HG03565 (cell line): ENCODE measurements around the gene MAP1S.
A peak's percentile ranks its signal among the peaks of the same experiment; 100 is the strongest.

Source experiments
- ATAC-seq: cut with Tn5 transposase; IDR thresholded peaks from one replicate; pipeline ENCODE4 v1.9.1; 2021; ENCODE audit warnings: mild to moderate bottlenecking, moderate library complexity; ENCODE audit not compliant: unreplicated experiment

Gene MAP1S, protein sequence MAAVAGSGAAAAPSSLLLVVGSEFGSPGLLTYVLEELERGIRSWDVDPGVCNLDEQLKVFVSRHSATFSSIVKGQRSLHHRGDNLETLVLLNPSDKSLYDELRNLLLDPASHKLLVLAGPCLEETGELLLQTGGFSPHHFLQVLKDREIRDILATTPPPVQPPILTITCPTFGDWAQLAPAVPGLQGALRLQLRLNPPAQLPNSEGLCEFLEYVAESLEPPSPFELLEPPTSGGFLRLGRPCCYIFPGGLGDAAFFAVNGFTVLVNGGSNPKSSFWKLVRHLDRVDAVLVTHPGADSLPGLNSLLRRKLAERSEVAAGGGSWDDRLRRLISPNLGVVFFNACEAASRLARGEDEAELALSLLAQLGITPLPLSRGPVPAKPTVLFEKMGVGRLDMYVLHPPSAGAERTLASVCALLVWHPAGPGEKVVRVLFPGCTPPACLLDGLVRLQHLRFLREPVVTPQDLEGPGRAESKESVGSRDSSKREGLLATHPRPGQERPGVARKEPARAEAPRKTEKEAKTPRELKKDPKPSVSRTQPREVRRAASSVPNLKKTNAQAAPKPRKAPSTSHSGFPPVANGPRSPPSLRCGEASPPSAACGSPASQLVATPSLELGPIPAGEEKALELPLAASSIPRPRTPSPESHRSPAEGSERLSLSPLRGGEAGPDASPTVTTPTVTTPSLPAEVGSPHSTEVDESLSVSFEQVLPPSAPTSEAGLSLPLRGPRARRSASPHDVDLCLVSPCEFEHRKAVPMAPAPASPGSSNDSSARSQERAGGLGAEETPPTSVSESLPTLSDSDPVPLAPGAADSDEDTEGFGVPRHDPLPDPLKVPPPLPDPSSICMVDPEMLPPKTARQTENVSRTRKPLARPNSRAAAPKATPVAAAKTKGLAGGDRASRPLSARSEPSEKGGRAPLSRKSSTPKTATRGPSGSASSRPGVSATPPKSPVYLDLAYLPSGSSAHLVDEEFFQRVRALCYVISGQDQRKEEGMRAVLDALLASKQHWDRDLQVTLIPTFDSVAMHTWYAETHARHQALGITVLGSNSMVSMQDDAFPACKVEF

DNA sequence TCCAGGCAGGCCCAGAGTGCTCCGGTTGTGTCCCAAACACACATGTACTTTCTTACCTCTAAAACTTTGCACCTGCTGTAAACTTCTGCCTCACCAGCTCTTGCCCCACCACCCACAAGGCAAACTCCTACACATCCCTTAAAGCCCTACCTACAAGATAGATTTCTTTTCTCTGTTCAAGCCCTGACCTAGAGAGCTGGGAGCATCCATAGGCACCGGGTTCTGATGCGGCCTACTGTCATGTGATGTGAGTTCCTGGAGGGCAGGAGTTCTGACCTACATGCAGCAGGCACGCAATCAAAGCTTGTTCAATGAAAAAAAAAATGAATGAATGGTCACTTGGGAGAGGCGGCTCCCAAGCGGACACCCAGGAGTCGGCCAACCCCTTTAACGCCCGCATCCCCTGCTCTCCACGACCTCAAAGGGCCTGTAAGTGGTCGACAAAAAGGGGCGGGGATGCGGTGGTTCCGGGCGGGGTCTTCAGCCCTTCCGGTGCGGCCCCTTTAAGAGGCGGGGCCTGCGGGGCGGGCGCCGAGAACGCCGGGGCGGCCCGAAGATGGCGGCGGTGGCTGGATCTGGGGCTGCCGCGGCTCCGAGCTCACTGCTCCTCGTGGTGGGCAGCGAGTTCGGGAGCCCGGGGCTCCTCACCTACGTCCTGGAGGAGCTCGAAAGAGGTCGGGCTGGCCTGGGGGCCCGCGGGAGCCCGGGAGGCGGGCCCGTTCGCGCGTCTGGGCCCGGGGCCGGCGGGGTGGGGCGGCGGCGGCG is at the start of gene MAP1S:
TSS of gene MAP1S (plus strand) at position 534 of the 765 bp plus-strand sequence. CDS start at position 557, 23 bp downstream.
- ATAC-seq = no peak

DNA sequence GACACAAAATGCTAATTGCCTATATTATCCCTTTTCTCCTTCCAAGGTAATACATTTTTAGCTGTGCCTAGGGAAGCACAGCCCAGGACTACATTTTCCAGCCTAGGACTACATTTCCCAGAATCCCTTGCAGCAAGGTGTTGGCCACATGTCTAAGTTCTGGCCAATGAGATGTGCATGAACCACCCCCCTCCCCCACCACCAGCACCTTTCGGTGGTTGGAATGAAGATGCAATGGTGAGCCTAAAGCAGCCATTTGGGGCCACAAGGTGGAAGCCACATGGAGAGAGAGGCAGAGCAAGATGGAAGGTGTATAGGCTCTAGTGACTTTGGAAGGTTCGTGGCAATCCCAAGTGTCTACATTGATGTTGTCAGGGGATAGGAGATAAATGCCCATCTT is 47.4 kb upstream of the MAP1S start:
- ATAC-seq = no peak

DNA sequence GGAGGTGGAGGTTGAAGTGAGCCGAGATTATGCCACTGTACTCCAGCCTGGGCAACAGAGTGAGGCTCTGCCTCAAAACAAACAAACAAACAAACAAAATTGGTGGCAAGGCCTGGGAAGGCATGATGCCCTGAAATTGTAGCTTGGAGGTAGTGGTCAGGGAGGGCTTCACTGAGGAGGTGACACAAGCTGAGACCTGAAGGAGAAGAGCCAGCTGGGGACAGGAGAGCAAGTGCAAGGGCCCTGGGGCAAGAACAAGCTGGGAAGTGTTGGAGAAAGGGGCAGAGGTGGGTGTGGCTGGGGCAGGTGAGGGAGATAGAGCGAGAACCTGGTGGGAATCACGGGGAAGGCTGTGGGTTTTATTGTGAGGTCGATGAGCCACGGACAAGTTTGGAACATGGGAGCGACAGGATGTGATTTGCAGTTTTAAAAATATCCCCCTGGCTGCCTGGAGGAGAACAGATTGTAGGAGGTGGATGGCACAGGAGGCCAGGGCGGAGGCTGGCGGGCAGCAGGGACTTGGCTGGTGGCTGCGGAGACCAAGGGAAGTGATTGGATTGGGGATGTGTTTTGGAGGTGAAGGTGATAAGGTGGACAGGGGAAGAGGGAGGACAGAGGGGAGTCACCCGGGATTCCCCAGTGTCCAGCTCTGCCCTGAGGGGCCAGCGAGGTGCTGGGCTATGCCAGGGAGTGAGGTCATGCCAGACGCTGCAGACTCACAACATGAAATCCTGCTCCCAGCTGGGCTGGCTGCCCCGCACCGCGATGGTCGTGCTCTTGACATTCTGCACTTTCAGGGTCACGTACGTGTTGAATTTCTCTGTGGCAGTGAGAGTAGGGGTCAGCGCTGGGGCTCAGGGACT is 45.1 kb upstream of the MAP1S start:
- no peak for ATAC-seq

DNA sequence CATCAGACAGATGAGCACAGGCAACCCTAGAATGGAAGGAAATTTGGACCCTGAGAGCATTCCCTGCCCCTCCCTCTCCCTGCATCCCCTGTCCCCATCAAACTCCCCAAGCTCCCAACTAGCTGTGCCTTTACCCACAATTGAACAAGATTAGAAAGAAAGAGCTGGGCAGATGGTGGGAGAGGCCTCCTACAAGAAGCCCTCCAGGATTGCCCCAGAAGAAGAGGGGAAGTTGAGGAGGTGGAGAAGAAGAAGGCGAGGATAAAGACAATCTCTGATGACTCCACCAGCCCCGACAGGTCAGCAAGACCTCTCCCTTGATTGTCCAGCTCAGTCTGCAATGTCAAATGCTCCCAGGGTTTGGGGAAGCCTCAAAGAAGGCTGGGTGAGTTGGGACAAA is 43.0 kb upstream of the MAP1S start:
- ATAC-seq = no peak

DNA sequence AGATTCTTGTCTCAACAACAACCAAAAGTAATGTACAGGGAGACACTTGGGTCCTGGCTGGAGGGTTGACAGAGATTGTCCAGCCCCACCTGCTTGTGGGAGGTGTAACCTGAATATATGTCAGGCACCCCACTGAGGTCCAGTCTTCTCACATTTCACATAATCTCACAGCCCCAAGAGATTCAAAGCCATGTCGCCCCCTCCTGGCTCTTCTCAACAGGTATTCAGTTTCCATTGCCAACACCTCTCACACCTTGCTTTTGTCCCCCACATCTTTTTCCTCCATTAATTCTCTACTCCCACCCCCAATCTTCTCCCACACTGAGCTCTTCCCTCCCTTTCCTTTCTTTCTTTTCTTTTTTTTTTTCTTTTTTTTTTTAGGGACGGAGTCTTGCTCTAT is 42.3 kb upstream of the MAP1S start:
- no peak for ATAC-seq

DNA sequence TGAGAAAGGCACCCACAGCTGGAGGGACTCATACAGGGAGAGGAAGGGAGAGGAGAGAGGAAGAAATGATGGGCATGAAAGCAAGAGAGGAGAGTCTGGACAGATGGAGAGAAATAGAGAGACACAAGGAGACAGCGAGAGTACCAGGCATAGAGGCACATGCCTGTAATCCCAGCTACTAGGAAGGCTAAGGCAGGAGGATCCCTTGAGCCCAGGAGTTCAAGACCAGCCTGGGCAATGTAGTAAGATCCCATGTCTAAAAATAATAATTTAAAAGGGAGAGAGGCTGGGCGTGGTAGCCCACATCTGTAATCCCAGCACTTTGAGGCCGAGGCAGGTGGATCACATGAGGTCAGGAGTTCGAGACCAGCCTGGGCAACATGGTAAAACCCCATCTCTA is 40.4 kb upstream of the MAP1S start:
- no peak for ATAC-seq

- ATAC-seq = no peak
Measured at GRCh38 chr19:17679526-17680229, 39.6 kb upstream of the MAP1S start.

DNA sequence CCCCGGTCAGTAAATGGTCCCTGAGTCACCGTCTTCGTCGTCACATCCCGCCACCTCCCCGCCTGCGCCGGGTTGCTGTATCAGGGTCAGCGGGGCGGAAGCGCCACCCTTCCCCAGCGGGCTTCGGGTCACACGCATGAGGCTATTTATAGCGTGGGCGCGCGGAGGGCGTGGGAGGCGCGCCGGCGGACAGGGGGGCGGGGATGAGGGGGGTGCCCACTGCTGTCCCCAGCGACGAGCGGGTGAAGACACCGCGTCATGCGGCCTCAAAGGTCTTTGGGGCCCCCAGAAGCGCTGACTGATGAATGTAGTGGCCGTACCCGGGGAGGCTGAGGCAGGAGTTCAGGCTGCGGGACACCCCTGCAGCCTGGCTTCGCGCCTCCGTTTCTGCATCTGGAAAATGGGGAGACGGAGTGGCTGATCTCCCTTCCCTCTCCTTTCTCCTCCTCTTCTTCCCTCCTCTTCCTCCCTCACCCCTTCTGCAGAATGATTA is 39.0 kb upstream of the MAP1S start:
- peak; percentile 63 for ATAC-seq

DNA sequence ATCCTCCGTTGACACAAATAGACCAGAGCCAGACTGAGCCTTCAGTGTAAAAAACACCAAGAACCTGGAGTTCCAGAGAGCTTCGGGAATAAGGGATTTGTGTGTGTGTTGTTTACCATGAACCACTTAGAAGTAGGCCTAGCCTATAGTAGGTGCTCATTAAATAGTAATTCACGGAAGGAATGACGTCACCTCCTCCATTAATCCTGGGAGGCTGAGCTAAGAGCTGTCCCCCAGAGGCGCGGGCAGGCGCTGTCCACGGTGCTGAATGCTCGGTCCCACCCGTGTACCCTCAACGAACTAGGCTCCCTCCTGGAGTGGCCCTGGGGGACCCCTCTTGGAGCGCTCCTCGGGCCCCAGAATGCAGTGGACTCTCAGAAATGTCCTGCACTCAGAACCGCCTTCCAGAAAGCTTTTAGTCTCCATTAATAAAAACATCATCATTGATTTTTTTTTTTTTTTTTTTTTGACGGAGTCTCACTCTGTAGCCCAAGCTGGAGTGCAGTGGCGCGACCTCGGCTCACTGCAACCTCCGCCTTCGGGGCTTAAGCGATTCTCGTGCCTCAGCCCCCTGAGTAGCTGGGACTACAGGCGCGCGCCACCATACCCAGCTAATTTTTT is 37.7 kb upstream of the MAP1S start:
- no peak for ATAC-seq

- no peak for ATAC-seq
Measured at GRCh38 chr19:17682273-17682672, 37.0 kb upstream of the MAP1S start.

DNA sequence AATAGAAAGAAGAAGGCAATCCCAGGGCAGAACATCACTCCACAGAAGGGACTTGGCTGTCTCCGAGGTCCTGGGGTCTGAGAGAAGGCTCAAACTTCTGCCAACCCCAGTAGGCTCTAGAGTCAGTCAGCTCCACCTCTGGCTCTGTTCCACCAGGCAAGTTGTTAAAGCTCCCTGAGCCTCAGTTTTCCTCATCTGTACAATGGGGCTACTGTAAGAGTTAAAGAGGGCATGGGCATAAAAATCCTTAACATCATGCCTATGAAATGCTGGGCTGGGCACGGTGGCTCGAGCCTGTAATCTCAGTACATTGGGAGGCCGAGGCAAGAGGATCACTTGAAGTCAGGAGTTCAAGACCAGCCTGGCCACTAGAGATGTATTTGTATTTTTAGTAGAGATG is 36.2 kb upstream of the MAP1S start:
- ATAC-seq = no peak

DNA sequence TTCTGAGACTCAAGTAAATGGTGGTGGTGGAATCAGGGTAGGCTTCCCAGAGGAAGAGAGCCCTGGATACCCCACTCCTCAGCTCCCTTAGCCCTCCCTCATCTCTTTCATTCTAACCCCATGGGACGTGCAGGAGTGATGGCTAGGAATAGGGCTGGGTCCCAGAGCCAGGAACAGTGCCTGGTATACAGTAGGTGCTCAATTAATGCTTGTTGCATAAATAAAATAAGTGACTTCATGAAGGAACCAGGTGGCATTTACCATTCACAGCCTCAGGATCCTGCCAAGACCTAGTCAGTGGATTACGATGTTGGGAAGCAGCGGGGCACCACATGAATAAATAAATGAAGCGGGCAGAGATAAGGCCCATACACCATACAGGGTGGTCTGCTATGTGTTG is 35.0 kb upstream of the MAP1S start:
- ATAC-seq = no peak

- no peak for ATAC-seq
Measured at GRCh38 chr19:17685451-17686022, 33.7 kb upstream of the MAP1S start.

GRCh38 chr19:17686023-17686521 is 33.2 kb upstream of the MAP1S start:
- no peak for ATAC-seq

- no peak for ATAC-seq
Measured at GRCh38 chr19:17686592-17687024, 32.7 kb upstream of the MAP1S start.

DNA sequence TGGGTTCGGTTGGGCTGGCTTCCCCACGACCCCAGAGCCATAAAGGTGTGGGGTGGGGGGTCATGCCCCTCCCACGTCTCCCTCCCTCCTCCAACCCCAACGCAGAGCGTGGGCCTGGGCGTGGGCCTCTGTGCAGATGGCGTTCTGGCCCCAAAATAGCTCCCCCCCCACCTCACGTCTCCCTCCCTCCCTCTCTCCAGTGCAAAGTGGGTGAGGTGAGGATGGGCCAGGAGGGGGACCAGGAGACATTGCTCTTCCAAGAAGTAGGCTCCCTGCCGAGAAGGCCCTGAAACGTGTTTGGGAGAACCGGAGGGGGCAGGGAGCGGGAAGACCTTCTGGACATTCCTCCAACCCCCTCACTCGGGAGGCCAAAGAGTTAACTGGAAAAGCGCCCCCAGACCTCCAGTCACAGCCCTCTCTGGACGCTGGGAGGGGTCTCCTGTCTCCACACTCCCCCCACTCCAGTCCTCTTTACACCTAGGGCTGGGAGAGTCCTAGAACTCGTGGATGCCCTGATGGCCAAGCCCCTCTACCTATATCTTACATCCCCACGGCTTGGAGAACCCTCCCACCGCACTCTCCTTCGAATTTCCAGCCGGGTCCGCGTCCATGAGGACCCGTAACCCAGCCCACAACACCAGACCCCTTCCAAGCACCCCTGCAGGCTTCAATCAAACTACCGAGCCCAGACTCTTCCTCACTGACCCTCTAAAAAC is 32.0 kb upstream of the MAP1S start:
- no peak for ATAC-seq
